H1 (cell line): Measurements from ENCODE around the gene RIPOR2.

Source experiments
- BCL11A ChIP-seq, 2 experiments: IDR thresholded peaks; one replicate each; pipeline ENCODE4 v1.6.1; 2011; ENCODE audit warnings: low read depth in 2 of 2, low read length in 2 of 2, mild to moderate bottlenecking in 2 of 2
- CBX5 ChIP-seq: fragments of 300-800, 300-1000 bp; sonication (generic); IDR thresholded peaks from 2 replicates; pipeline ENCODE4 v1.7.1; 2016; ENCODE audit warnings: antibody characterized with exemption, low read length, low read depth
- EP300 ChIP-seq, 2 experiments: IDR thresholded peaks; 1 replicate in 1 of 2; 2 replicates in 1 of 2; pipeline ENCODE4 v1.6.1; 2011 to 2012; ENCODE audit warnings: low read depth in 2 of 2, low read length in 2 of 2, mild to moderate bottlenecking in 2 of 2, borderline replicate concordance in 1 of 2, inconsistent platforms in 1 of 2, moderate library complexity in 1 of 2
- EZH2 ChIP-seq: fragments of 200-600 bp; sonication (generic); IDR thresholded peaks from 2 replicates; pipeline ENCODE4 v1.7.1; 2012; ENCODE audit warnings: low read depth, mild to moderate bottlenecking, moderate library complexity, low read length, inconsistent platforms; ENCODE audit not compliant: severe bottlenecking
- POLR2A ChIP-seq, 2 experiments: IDR thresholded peaks; 1 replicate in 1 of 2; 2 replicates in 1 of 2; pipeline ENCODE4 v1.6.1; 2011; ENCODE audit warnings: low read depth in 2 of 2, low read length in 2 of 2, mild to moderate bottlenecking in 2 of 2; ENCODE audit errors: control extremely low read depth in 1 of 2
- POLR2AphosphoS5 ChIP-seq: IDR thresholded peaks from 2 replicates; pipeline ENCODE4 v1.6.1; 2011; ENCODE audit warnings: low read depth, low read length
- SAP30 ChIP-seq: fragments of 300-600 bp; sonication (generic); IDR thresholded peaks from 2 replicates; pipeline ENCODE4 v1.7.1; 2012; ENCODE audit warnings: low read length, moderate library complexity, mild to moderate bottlenecking, inconsistent platforms; ENCODE audit not compliant: insufficient read depth, insufficient replicate concordance
- SIN3A ChIP-seq, 2 experiments: IDR thresholded peaks in 1 of 2; conservative IDR thresholded peaks in 1 of 2; 2 replicates each; pipeline ENCODE4 v1.6.1; 2011 to 2012; ENCODE audit warnings: low read length in 2 of 2, improper control_type of control experiment in 1 of 2, low read depth in 1 of 2, mild to moderate bottlenecking in 1 of 2
- SP4 ChIP-seq: IDR thresholded peaks from 2 replicates; pipeline ENCODE4 v1.6.1; 2012; ENCODE audit warnings: low read length, inconsistent platforms
- TBP ChIP-seq: IDR thresholded peaks from 2 replicates; pipeline ENCODE4 v1.6.1; 2011; ENCODE audit warnings: low read depth, low read length, improper control_type of control experiment
- TF ChIP-seq, protein P1 (sequence below), 3 experiments: IDR thresholded peaks; 1 replicate in 2 of 3; 2 replicates in 1 of 3; pipeline versions ENCODE4 v1.5.1 to v1.6.1; 2011; ENCODE audit warnings: low read length in 3 of 3, mild to moderate bottlenecking in 3 of 3, inconsistent platforms in 2 of 3, low read depth in 1 of 3, moderate library complexity in 1 of 3; ENCODE audit not compliant: insufficient read depth in 1 of 3; ENCODE audit errors: control extremely low read depth in 1 of 3
- TF ChIP-seq, protein P2 (sequence below): IDR thresholded peaks from 2 replicates; pipeline ENCODE4 v1.6.1; 2012; ENCODE audit warnings: low read length, inconsistent platforms
- TF ChIP-seq, protein P3 (sequence below): IDR thresholded peaks from 2 replicates; pipeline ENCODE4 v1.6.1; 2011; ENCODE audit warnings: low read length, improper control_type of control experiment

GRCh38 chr6:24824142-24824938 lies 111.4 kb downstream of the RIPOR2 start:
- no peak for TF ChIP-seq TBP
- no peak for TF ChIP-seq POLR2A (IDR thresholded peaks at IDR 0.05; ENCODE audit: control extremely low read depth in 1 of 2, low read depth in 2 of 2, low read length in 2 of 2)
- TF ChIP-seq, protein P1, sequence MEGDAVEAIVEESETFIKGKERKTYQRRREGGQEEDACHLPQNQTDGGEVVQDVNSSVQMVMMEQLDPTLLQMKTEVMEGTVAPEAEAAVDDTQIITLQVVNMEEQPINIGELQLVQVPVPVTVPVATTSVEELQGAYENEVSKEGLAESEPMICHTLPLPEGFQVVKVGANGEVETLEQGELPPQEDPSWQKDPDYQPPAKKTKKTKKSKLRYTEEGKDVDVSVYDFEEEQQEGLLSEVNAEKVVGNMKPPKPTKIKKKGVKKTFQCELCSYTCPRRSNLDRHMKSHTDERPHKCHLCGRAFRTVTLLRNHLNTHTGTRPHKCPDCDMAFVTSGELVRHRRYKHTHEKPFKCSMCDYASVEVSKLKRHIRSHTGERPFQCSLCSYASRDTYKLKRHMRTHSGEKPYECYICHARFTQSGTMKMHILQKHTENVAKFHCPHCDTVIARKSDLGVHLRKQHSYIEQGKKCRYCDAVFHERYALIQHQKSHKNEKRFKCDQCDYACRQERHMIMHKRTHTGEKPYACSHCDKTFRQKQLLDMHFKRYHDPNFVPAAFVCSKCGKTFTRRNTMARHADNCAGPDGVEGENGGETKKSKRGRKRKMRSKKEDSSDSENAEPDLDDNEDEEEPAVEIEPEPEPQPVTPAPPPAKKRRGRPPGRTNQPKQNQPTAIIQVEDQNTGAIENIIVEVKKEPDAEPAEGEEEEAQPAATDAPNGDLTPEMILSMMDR (IDR thresholded peaks at IDR 0.05; ENCODE audit: control extremely low read depth in 1 of 3, insufficient read depth in 1 of 3, low read depth in 1 of 3, low read length in 3 of 3): no peak
- TF ChIP-seq BCL11A (IDR thresholded peaks at IDR 0.05; ENCODE audit: low read depth in 2 of 2, low read length in 2 of 2): no peak
- TF ChIP-seq SAP30: no peak
- TF ChIP-seq CBX5: no peak
- TF ChIP-seq EZH2: no peak
- no peak for TF ChIP-seq EP300 (IDR thresholded peaks at IDR 0.05; ENCODE audit: borderline replicate concordance in 1 of 2, low read depth in 2 of 2, low read length in 2 of 2)
- TF ChIP-seq SP4: no peak
- TF ChIP-seq SIN3A (conservative IDR thresholded peaks at IDR 0.05 in 1 of 2, IDR thresholded peaks at IDR 0.05 in 1 of 2; ENCODE audit: low read depth in 1 of 2, low read length in 2 of 2): no peak
- TF ChIP-seq, protein P2, sequence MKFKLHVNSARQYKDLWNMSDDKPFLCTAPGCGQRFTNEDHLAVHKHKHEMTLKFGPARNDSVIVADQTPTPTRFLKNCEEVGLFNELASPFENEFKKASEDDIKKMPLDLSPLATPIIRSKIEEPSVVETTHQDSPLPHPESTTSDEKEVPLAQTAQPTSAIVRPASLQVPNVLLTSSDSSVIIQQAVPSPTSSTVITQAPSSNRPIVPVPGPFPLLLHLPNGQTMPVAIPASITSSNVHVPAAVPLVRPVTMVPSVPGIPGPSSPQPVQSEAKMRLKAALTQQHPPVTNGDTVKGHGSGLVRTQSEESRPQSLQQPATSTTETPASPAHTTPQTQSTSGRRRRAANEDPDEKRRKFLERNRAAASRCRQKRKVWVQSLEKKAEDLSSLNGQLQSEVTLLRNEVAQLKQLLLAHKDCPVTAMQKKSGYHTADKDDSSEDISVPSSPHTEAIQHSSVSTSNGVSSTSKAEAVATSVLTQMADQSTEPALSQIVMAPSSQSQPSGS: no peak
- no peak for TF ChIP-seq POLR2AphosphoS5
- TF ChIP-seq, protein P3, sequence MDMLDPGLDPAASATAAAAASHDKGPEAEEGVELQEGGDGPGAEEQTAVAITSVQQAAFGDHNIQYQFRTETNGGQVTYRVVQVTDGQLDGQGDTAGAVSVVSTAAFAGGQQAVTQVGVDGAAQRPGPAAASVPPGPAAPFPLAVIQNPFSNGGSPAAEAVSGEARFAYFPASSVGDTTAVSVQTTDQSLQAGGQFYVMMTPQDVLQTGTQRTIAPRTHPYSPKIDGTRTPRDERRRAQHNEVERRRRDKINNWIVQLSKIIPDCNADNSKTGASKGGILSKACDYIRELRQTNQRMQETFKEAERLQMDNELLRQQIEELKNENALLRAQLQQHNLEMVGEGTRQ: no peak
